HG03066 (cell line): ENCODE measurements around the gene LRMDA.

Experiments
- ATAC-seq: cut with Tn5 transposase; IDR thresholded peaks from one replicate; pipeline ENCODE4 v1.9.1; 2021; ENCODE audit warnings: low read depth; ENCODE audit not compliant: unreplicated experiment

LRMDA gene

DNA sequence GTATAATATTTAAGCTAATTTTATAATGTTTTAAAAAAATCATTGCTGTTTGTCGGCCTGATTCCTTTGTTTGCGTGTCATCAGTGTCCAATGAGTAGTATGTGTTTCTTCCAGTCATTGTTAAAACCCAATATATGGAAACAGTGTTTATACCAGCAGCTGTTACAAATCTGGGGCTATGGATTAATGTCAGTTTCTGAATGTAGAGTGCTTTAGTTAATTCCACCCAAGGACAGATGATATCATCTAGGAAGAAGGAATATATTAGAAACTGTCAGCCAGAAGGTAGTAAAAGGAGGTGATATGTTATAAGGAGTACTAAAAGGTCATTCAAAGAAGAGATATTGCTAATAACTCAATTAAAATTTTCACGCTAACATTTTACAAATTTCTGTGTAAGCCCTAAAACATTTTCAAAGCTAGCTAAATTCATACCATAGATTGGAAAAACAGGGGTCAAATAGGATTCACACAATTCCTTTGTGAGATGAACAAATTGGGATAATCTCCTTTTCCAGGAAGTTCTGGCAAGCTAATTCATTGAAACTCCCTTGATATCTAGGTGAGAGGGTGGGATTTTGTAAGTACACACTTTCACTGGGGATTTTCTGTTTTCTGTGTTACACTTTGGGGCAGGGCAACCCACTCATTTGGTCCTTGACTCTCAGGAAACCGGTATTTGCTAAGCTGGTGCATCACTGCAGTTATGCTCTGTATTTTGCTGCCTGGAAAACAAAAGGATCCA lies 448.8 kb downstream of the LRMDA start:
- no peak for ATAC-seq

DNA sequence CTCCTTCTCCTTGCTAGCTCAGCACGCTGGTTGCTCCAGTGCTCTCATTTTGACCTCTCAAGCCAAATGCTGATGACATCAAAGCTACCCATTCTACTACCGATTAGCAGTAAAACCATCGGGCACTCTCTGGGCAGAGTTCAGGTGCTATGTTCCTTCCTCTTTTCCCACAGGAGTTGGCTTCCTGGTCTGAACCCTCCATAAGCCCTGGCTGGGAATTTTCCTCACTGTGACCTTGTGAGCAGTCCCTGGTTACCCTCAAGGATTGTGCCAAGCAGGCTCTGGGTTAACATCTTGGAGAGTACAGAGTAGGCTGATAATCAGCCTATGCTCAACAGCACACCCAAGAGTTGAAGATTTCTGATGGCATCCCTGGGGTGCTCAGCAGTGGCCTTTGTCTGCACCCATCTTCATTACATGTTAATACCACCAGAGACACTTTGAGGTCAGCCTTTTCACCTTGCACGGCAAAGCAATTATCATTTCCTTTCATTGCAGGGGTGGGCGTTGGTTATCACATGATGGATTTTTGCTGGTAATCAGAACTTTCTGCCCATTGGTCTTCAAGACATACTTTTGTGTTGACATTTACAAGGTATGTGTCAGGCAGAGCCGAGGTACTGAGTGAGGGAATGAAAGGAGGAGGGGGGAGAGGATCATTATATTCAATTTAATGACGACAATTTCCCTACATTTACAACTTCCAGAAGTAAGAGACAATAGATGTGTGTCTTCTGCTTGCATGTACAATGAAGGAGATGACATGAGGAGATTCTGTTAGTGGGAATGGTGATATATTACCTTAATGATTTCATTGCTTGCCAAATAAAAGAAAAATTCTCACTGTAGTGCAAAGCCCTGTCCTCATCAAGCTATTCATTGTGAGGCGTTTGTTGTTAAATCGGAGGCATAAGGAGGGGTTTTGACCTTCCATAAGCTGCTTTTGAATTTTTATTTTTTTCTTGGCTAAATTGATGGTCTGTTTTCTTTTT lies 452.0 kb downstream of the LRMDA start:
- ATAC-seq: no peak

DNA sequence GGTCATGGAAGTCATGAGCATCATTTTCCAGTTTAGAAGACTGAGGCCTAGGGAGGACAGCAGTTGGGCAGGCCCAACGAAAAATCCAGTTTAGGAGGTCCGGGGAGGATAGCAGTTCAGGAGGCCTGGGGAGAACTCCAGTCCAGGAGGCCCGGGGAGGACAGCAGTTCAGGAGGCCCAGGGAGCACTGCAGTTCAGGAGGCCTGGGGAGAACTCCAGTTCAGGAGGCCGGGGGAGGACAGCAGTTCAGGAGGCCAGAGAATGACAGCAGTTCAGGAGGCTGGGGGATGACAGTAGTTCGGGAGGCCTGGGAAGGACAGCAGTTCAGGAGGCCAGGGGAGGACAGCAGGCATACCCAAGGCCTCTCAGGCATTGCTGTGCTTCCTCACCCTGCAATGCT lies 453.4 kb downstream of the LRMDA start:
- no peak for ATAC-seq

DNA sequence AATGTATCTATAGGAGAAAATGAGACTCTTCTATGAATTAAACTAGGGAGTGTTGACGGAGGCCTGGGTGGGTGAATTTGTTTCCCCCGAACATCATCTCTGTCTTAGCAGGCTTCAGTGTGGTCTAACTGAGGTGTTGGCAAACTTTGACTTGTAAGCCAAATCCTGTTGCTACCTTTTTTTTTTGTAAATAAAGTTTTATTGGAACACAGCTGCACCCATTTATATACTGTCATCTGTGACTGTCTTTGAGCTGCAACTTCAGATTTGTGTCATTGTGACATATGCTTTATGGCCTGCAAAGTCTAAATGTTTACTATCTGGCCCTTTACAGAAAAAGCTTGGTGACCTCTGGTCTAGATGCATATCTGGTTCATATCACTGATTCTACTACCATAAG lies 455.9 kb downstream of the LRMDA start:
- ATAC-seq: no peak

DNA sequence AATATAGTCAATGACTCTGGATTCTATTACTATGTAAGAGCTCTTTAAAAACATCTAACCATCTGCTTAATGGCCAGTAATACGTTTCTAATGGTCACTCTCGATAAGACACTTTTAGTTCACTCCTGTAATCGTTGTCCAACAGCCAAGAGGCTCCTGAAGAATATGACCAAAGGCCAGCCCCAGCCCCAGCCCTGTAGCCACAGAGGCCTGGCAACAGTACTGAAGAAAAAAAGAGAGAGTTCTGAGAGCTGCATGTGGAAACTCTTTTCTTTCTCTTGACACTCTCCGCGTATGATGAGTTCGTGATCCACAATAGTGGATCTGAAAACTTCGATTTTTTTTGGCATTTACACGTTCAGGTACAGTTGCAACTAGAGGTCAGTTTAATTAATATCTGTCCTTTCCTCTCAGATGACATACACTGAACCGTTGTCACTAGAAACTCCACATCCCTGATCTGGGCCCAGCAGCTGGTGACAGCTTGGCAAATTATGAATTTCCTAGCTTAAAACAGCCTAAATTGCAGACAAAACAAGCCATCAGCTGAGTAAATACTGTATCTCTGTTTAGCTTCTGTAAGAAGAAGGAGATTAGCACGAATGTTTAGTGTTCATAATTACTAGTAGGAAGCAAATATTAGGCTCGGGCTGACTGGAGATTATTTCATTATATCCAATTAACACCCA lies 456.7 kb downstream of the LRMDA start:
- ATAC-seq: no peak

DNA sequence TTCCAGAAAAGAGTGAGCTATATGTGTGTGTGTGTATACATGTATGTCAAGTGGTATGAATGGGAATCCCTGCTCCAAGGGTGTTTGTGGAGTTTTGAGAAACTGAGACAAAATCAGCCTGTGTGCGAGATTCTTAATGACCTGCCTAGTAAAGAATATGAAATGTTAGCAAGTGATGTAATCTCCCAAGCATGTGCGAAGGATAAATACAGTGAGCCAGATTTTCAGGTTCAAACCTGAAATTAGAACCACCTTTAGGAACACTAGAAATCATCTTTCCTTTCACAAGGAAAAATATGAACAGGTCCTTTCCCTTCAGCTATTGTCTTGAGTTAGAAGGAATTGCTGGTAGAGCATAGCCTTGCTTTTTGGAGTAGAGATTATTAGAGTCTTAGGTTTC lies 457.6 kb downstream of the LRMDA start:
- ATAC-seq: no peak

DNA sequence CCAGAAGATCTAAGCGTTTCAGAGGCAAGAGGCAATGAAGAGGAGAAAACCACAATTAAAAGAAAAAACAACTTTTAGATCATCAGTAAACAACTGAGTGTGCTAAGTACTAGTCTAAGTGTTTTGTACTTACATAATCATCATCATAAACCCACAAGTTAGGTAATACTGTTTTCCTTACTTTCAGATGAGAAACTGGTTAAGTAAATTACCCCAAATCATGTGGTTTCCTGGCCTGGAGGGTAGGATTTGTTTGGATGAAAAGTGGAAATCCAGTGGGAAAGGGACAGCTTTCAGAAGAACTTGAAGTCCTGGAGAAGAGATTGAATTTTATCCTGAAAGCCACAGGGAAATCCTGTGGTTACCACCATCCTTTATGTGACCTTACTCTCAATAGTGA lies 463.3 kb downstream of the LRMDA start:
- ATAC-seq: no peak

DNA sequence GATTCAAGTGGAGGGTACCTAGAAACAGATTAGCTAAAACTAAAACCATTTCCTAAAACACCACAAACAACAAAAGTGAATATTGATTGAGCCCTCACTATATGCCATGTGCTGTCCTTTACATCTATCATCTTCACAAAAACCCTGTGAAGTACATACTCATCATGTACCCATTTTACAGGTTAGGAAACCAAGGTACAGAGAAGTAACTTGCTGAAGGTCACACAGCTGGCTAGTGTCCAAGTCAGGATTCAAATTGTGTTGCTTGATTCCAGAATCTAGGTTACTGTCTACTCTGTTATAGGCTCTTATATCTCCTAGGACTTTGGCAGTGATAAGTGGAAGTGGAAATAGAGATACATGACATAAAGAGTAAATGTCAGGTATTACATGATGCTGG lies 463.8 kb downstream of the LRMDA start:
- ATAC-seq: no peak

DNA sequence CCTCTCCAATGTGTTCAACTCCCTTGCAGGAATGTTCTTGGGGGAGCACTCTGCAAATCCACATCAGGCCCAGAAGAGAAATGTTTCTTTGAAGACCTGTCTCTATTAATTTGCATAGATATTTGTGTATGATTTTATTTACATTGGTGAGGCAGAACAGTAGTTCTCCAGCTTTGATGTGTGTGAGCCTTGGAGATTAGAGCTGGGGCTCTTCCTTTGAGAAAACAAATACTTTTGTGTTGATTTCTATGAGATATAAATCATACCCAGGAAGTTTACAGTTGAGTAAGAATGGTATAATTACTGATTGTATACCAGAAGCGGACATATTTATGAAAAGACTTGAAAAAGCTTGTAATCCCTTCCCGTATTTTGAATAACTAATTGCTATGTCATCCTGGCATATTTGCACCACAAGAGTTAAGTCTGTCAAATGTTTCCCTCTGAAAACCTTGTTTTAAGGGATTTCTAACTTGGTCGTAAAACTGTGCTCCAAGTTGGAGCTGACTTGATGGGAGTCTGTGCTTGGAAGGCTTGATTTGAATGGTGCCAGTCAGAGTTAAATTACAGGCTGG lies 468.5 kb downstream of the LRMDA start:
- no peak for ATAC-seq

DNA sequence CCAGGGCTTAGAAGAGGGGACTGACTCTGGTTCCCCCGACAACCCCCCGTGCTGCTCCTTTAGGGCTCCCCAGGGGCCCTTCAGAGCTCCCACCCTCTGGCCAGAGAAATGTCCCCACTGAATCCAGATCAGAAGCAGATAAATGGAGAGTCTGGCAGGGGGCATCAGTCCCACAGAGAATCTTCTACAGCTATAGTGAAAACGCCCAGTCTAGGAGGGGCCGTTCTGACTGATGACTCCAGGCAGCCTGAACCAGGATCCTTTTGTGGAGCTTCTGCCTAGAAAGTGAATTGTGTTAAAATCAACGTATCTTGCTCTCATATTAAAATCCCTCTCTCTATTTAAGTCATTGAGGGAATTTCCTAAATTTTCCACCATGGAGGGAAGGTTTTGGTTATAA lies 471.4 kb downstream of the LRMDA start:
- ATAC-seq: no peak

DNA sequence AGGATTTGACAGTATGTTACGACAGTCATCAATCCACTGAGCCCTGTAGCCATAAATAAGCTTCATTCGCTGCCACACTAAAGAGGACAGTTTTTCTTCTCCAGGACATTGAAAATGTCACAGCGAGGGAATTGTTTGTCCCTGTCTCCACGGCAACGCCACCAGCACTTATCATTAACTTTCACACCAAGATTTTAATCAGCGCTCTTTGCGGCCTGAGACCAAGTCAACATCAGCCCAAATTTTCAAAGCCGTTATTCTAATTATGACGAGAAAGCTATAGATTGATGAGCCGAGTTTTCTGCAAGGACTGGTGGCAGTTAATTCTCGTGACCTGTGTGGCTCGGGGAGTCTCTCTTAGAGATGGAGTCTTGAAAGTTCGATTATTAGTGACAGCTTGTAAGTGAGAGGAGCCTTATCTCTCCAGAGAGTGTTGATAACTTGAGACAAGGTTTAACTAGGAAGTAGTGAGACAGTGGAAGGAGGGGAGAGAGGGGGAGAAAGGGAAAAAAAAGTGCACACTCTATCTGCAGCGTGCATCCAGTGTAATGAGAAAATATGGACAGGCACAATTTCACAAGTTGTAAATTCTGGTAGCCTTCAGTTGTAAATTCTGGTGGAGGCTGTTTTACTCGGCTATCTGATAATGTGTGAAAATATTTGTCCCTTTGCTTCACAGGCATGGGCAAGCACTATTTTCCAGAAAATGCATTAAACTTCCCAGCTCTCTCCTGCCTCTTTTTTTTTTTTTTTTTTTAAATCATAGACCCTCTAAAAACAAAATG lies 473.3 kb downstream of the LRMDA start:
- ATAC-seq: no peak

DNA sequence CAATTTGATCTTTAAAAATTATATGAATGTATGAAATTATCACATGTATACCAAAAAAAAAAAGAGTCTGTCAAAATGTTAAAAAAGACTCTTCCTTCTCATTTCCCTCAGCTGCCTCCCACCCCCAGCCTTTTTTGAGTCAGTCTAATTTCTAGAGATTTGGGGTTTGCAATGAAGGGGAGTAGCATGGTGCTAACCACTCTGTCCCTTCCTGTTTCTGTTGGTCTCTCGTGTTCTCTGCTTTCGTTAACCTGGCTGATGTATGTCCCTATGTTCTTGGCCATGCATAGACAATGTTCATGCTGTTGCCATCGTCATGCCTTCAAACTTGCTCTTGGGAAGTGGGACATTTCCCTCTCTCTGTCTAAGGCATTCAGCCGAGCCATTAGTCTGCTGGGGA lies 474.1 kb downstream of the LRMDA start:
- no peak for ATAC-seq

DNA sequence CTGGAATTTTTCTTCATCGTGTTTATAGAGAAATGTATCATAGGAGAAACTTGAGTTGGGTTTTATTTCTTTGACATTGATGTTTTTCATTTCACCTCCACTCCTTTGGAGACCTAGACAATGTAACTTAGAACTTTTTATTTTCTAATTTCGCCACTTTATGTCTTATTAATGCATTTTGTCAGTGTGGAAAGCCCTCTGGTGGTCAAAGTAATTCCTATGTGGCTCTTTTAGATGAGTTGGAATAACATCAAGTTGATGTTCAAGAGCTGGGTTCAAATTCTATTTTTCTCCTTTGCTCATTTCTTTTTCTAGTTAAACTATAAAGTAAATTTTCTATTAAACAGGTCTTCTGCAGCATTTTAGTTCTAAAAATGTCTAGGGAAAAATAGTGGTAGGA lies 478.6 kb downstream of the LRMDA start:
- ATAC-seq: no peak

DNA sequence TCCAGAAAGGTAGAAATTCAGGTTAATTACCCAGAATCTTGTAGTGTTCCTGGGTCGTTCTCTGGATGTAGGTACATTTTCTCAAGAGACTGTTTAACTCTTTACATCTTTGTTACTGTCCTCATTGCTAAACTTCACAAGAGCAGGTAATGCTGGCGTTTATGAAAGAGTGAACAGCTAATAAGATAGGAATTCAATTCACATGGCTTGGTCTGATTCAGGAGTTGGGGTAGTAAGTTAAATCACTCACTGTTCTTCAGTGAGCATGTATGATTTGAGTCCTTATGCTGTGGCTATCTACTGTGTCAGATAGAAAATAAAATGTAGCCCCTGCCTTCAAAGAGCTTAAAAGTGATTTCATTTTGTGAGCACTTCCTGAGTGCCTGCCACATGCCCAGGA lies 480.0 kb downstream of the LRMDA start:
- ATAC-seq: no peak

DNA sequence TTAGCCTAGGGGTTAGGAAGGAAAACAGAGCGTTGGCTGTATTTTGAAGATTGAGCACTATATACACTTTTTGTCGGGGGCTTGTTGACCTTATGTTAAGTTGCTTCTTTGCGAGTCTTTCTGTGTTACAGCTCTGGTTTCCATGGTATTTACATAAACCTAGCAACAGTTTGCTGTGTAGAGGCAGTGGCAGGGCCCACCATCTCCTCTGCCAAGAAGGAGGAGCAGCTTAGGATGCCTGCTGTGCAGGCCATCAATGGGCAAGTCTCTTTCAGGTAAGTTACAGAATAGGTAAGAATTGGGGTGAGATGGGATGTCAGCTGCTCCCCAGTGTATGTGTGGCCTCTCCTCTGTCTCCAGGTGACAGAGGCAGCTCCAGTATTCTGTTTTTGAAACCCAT lies 485.5 kb downstream of the LRMDA start:
- ATAC-seq: no peak

DNA sequence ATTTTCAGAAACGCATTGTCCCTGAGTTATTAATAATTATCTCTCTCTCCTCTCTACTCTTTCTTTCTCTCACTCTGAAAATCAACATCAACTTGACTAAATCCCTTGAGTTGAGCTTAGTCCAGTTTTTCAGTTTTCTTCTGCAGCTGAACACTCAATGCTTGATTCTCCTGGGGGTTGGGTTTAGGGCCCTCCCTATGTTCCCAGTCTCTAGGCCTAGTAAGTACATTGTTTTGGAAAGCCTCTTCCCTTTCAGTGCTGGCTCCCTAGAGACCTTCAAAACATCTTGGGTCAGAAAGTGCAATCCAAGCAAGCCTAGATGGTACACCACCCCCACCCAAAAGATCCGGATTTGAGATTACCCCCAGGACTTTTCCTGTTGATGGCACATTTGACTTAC lies 488.5 kb downstream of the LRMDA start:
- no peak for ATAC-seq

DNA sequence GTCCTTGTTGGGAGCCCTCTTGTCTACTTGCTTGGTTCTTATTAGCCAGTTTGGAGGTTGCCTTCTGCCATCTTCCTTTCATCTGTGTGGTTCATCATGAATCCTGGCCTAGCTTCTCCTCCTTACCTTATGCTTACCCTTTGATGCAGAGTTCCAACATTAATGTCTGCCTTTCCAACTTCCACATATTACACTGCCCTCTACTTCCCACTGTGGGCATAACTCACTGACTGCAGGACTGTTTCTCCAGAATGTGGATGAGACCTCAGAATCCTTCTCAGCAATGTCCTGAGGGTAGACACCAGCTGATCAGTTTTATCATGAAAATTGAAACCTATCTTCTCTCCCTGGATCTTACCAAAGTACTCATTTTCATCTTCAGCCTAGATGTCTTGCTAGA lies 491.0 kb downstream of the LRMDA start:
- ATAC-seq: no peak

DNA sequence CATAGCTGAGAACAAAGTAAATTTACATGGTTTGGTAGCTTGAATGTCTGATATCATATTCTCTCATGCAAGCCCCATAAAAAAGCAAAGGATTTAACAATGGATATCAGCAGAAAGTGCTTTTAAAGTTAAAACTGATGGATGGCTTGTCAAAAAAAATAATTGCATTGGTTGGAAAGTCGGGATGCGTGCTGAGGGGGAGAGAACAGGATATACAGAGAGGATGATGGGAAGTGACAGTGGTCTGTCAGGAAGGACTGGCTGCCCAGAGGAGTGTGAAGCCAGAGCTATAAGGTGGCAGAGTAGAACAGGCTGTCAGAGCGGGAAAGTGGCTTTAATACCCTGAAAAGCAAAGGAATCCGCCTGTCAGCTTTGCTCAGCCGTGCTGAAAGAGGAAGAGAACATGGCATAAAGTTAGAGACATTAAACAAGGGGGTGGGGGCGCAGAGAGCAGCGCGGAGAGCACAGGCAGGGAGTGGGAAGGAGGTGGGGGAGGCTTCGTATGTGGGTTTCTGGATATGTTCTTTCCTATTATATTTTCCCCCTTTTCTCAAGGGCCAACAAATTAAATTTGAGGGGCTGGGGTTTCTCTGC lies 493.0 kb downstream of the LRMDA start:
- ATAC-seq: no peak

DNA sequence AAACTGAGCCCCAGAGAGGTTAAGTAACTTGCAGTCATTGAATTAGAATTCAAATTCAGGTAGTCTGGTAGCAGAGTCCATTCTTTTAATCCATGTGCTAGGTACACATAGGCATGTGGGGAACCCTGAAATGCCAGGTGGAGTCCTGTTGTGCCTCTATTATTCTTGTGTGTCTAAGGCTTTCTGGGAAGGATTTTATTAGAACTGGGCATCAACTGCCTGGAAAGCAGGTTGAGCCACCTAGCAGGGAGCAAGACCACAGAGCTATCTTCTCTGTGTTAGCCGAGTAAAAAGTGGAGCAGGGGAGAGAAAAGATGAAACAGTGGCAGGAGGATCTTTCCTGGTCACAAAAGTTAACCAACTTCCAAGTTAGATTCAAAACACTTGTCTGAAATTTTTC lies 494.6 kb downstream of the LRMDA start:
- no peak for ATAC-seq

DNA sequence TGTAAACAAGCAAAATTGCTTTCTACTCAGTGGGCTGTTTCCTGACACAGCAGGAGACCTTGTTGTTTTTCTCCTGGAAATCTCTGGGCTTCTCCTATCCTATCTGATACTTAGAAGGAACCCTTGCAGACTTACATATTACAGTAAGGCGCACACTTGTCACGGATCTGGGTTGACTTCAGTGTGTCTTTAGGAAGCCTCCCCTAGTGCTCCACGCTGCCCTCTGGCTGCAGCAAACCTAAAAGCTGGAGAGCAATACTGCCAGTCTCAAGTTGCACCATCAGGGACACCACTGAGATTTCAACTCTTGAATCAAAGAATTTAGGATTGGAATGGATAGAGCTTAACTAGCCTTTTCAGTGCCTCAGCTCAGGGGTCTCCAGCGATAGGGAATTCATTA lies 495.3 kb downstream of the LRMDA start:
- ATAC-seq: no peak
